T-helper 2 cell treated with Interferon-gamma antibody and Interleukin-4, amounts not matched to agents 5 μg/mL and 100 μg/mL, for 36 hours (primary cell): ENCODE measurements around the gene BRINP1.

Experiments used
- DNase-seq: peaks from one replicate; pipeline ENCODE4 v3.0.0; 2021; ENCODE audit warnings: low spot score
- H3K27ac Mint-ChIP-seq: one replicate; pipeline ENCODE4 v1.8.0; 2021; ENCODE audit warnings: mild to moderate bottlenecking, mixed read lengths
- H3K27me3 Mint-ChIP-seq: one replicate; pipeline ENCODE4 v1.8.0; 2021; ENCODE audit warnings: low read depth, mixed read lengths
- H3K36me3 Mint-ChIP-seq: one replicate; pipeline ENCODE4 v1.8.0; 2021; ENCODE audit warnings: low read depth, mixed read lengths
- H3K4me1 Mint-ChIP-seq: one replicate; pipeline ENCODE4 v1.8.0; 2021; ENCODE audit warnings: low read depth, mixed read lengths
- H3K4me3 Mint-ChIP-seq: one replicate; pipeline ENCODE4 v1.8.0; 2022; ENCODE audit warnings: mild to moderate bottlenecking, moderate library complexity, mixed read lengths
- H3K9me3 Mint-ChIP-seq: one replicate; pipeline ENCODE4 v1.8.0; 2021; ENCODE audit warnings: mixed read lengths

Gene BRINP1, protein sequence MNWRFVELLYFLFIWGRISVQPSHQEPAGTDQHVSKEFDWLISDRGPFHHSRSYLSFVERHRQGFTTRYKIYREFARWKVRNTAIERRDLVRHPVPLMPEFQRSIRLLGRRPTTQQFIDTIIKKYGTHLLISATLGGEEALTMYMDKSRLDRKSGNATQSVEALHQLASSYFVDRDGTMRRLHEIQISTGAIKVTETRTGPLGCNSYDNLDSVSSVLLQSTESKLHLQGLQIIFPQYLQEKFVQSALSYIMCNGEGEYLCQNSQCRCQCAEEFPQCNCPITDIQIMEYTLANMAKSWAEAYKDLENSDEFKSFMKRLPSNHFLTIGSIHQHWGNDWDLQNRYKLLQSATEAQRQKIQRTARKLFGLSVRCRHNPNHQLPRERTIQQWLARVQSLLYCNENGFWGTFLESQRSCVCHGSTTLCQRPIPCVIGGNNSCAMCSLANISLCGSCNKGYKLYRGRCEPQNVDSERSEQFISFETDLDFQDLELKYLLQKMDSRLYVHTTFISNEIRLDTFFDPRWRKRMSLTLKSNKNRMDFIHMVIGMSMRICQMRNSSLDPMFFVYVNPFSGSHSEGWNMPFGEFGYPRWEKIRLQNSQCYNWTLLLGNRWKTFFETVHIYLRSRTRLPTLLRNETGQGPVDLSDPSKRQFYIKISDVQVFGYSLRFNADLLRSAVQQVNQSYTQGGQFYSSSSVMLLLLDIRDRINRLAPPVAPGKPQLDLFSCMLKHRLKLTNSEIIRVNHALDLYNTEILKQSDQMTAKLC

DNA sequence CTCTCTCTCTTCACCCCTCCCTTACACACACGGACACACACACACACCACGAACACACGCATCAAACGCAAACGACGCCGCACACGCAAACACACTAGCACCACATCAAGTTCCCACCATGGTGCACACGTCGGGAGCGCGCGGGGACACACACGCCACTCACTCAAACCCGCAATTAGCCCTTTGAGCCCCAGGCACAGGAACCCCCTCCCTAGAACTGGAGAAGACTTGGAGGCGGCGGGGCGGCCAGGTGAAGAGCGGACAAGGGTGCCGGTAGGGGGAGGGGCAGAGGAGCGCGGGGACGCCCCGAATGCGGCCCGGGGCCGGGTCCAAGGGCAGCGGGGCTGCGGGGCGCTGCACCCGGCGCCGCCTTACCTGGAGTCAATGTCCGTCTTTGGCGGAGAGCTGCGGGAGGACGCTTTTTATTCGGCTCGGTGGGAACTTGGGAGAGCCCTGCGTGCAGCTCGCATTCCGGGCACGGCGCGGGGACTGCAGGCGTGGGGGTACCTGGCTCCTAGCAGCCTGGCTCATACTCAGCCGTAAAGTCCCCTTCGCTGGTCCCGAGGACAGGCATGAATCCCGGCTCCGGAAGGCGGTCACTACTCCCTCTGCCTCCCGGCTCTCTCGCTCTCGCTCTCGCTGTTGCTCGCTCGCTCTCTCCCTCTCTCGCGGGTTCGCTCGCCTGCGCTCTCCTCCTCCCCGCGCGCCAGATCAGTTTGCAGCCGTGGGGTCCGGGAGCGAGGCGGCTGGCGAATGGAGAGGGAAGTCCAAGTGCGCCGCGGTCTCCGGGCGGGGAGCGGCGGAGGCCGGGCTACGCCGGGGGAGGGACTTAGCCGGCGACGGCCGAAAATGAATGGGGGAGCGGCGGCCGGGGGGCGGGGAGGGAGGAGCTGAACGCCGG is at the start of gene BRINP1:
Gene BRINP1 (minus strand): TSS at position 755 of the 901 bp plus-strand sequence. CDS start 56,080 bp downstream, outside the sequence.
- H3K27ac Mint-ChIP-seq: peak within 1 kb of the TSS; percentile 5
- H3K36me3 Mint-ChIP-seq: no peaks in the 10 kb centered on the region
- DNase-seq: no peak

DNA sequence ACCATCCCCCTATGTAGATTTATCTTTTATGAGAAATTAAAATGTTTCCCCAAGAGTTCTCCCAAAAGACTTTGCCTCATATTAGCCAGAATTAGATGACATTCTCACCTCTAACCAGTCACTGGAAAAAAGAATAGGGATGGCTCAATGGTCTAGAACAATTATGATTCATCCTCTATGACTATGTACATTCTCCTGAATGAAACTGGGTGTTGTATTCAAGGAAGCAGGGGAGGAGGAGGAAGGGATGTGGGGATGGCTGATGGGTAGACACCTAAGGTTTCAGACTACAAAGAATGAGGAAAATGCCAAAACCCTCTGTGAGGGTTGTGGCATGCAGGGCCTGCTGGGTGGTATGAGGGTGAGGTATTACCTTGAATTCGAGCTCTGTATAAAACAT is 49.5 kb upstream of the BRINP1 start:
- Mint-ChIP-seq H3K4me1 (no peaks in the 10 kb centered on the region), H3K36me3 (no peaks in the 10 kb centered on the region), H3K4me3 (no peak overlapping the region)

More for the DNA sequence above, at the start of gene BRINP1:
- Mint-ChIP-seq H3K27me3 (peaks cover 28% of the 10 kb centered on the region), H3K4me1 (no peaks in the 10 kb centered on the region), H3K9me3 (peaks cover 6% of the 10 kb centered on the region), H3K4me3 (no peak within 1 kb of the TSS)

GRCh38 chr9:119416793-119417192 is 47.6 kb upstream of the BRINP1 start:
- no peak for DNase-seq
- Mint-ChIP-seq H3K4me3 (no peak overlapping the region), H3K4me1 (no peaks in the 10 kb centered on the region), H3K36me3 (no peaks in the 10 kb centered on the region), H3K9me3 (no peaks in the 10 kb centered on the region), H3K27me3 (no peaks in the 10 kb centered on the region), H3K27ac (no peak overlapping the region)

More for the DNA sequence above, 49.5 kb upstream of the BRINP1 start:
- Mint-ChIP-seq H3K27me3 (no peaks in the 10 kb centered on the region), H3K9me3 (no peaks in the 10 kb centered on the region), H3K27ac (no peak overlapping the region)
- no peak for DNase-seq

- H3K27ac Mint-ChIP-seq: no peak overlapping the region
- H3K36me3 Mint-ChIP-seq: no peaks in the 10 kb centered on the region
- DNase-seq: no peak
- no peaks in the 10 kb centered on the region for H3K4me1 Mint-ChIP-seq
- H3K27me3 Mint-ChIP-seq: no peaks in the 10 kb centered on the region
- no peaks in the 10 kb centered on the region for H3K9me3 Mint-ChIP-seq
- no peak overlapping the region for H3K4me3 Mint-ChIP-seq
Measured at GRCh38 chr9:119412399-119412798, 43.2 kb upstream of the BRINP1 start.

GRCh38 chr9:119409552-119409951 is 40.3 kb upstream of the BRINP1 start:
- H3K36me3 Mint-ChIP-seq: no peaks in the 10 kb centered on the region
- no peak for DNase-seq
- no peak overlapping the region for H3K4me3 Mint-ChIP-seq
- H3K9me3 Mint-ChIP-seq: no peaks in the 10 kb centered on the region
- no peak overlapping the region for H3K27ac Mint-ChIP-seq
- no peaks in the 10 kb centered on the region for H3K4me1 Mint-ChIP-seq
- H3K27me3 Mint-ChIP-seq: no peaks in the 10 kb centered on the region

- no peaks in the 10 kb centered on the region for H3K9me3 Mint-ChIP-seq
Measured at GRCh38 chr9:119400606-119401005, 31.4 kb upstream of the BRINP1 start.

DNA sequence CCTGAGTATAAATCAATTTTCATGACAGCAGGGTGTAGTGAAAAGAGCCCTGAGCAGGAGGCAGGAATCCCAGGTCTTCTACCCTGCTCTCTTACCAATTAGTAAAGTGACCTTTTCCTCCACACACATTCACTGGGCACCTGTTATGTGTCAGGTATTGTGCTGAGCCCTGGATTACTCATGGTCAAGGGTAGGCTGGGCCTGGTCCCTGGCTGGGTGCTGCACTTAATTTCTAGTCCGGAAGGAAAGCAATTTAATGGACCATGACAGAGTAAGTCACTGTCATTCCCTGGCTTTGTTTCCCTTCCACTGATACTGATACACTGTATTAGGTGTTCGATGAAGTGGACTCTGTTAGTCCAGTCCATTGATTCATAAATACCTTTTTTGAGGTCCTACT is 29.1 kb upstream of the BRINP1 start:
- Mint-ChIP-seq H3K27ac (no peak overlapping the region), H3K27me3 (no peaks in the 10 kb centered on the region), H3K4me1 (no peaks in the 10 kb centered on the region), H3K36me3 (no peaks in the 10 kb centered on the region), H3K4me3 (no peak overlapping the region), H3K9me3 (no peaks in the 10 kb centered on the region)
- no peak for DNase-seq

More at GRCh38 chr9:119400606-119401005, 31.4 kb upstream of the BRINP1 start:
- no peak for DNase-seq
- no peaks in the 10 kb centered on the region for H3K4me1 Mint-ChIP-seq
- no peaks in the 10 kb centered on the region for H3K27me3 Mint-ChIP-seq
- no peak overlapping the region for H3K27ac Mint-ChIP-seq
- H3K36me3 Mint-ChIP-seq: no peaks in the 10 kb centered on the region
- H3K4me3 Mint-ChIP-seq: no peak overlapping the region

DNA sequence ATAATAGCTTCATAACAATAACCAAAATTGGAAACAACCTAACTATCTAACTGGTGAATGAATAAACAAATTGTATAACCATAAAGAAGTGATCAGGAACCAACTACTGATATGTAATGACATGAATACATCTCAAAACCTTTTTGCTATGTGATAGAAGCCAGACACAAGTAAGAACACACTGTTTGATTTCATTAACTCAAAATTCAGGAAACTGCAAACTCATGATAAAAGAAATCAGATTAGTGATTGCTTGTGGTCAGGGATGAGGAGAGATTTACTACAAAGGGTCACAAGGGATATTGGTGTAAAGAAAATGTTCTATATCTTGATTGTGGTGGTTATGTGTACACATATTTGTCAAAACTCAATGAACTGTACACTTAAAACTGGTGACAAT is 22.6 kb upstream of the BRINP1 start:
- no peak for DNase-seq

DNA sequence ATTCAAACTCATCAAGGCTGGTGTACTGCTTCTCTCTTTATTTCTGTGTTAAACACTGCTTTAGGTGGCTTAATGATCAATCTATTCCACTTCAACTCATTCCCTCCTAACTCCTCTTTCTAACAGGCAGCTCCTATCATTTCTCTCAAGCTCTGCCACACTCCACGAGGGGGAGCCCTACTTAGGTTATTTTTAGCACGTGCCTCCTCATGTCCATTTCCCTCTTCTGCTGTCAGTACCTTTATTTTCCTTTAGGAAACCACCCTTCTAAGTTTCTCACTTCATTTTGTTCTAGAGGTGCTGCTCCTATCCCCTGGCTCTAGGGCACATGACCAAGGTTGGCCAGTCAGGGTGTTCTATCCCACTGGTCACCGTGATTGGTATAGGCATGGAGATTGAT is 6.7 kb upstream of the BRINP1 start:
- Mint-ChIP-seq H3K9me3 (peaks cover 6% of the 10 kb centered on the region), H3K4me1 (no peaks in the 10 kb centered on the region), H3K4me3 (no peak overlapping the region), H3K36me3 (no peaks in the 10 kb centered on the region), H3K27ac (no peak overlapping the region), H3K27me3 (peaks cover 6% of the 10 kb centered on the region)
- no peak for DNase-seq

More for the DNA sequence above, 22.6 kb upstream of the BRINP1 start:
- Mint-ChIP-seq H3K27ac (no peak overlapping the region), H3K27me3 (no peaks in the 10 kb centered on the region), H3K4me3 (no peak overlapping the region), H3K4me1 (no peaks in the 10 kb centered on the region), H3K36me3 (no peaks in the 10 kb centered on the region), H3K9me3 (no peaks in the 10 kb centered on the region)

DNA sequence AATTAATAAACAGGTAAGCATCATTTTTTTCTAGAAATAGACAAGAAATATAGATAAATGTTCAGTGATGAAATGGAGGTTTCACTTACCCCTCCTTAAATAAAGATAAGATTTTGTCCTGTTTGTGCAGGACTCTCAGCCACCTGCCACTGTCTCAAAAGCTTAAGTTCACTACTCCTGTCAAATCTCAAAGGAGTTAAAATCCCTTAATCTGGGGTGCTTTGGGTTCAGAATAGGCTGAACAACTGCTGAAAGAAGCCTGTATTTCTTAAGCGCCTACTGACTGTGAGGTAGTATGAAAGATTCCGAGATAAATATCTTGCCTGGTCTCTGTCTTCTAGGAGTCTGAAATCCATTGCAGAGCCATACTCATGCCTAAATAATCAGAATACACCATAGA is 3.7 kb upstream of the BRINP1 start:
- H3K4me1 Mint-ChIP-seq: no peaks in the 10 kb centered on the region
- H3K4me3 Mint-ChIP-seq: no peak overlapping the region
- H3K9me3 Mint-ChIP-seq: peaks cover 6% of the 10 kb centered on the region
- H3K27me3 Mint-ChIP-seq: peaks cover 25% of the 10 kb centered on the region
- DNase-seq: no peak
- H3K27ac Mint-ChIP-seq: no peak overlapping the region
- H3K36me3 Mint-ChIP-seq: no peaks in the 10 kb centered on the region

DNA sequence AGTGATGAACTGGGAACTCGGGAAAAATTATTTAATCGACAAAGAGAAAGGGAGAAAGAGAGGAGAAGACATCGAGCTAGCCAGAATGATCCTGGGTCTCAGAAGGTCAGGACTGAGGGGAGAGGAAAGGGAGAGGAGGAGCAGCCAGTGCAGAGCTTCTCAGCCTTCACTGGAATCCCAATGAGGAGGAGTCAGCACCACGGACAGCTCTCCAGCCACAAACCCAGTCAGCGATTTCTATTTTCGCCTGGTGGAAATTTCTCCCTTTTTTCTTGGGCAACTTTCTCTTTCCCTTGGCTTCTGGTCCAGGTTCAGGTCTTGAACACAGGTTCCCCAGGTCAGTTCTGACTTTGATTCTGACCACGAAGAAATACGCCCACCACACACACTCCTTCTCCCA is 1.6 kb upstream of the BRINP1 start:
- Mint-ChIP-seq H3K27ac (no peak overlapping the region), H3K4me3 (no peak overlapping the region), H3K36me3 (no peaks in the 10 kb centered on the region), H3K4me1 (no peaks in the 10 kb centered on the region), H3K9me3 (peaks cover 6% of the 10 kb centered on the region), H3K27me3 (peaks cover 28% of the 10 kb centered on the region)
- no peak for DNase-seq

DNA sequence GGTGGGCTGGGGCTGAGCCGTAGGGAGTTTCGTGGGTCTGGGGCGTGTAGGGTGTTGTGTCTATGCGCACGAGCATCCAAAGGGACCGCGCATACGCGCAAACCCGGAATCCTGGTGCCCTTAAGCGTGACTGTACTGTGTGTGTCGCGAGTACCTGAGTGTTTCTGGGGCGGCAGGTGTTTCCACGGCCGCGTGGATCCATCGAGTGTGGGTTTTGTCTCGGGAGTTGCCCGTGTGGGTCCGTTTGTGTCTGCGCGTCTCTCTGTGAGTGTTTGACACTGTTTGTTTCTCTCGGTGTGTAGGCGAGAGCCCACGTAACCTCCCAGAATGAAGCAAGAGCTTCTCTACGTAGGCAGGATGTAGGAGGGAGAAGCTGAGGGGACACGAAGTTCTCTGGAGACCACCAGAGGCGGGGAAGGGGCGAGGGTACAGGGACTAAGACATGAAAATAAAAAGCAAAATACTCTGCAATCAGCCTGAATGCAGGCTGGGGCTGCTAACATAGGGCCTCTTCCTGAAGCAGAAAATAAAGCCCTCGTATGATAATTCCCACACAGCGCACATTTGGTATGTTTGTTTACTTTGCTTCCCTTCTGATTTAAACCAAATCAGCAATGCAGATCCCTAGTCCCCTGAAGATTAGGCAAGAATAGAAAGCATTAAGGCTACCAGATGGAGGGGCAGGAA is 588 bp upstream of the BRINP1 start:
- no peak overlapping the region for H3K27ac Mint-ChIP-seq
- no peaks in the 10 kb centered on the region for H3K4me1 Mint-ChIP-seq
- H3K36me3 Mint-ChIP-seq: no peaks in the 10 kb centered on the region
- H3K27me3 Mint-ChIP-seq: peaks cover 28% of the 10 kb centered on the region
- peaks cover 6% of the 10 kb centered on the region for H3K9me3 Mint-ChIP-seq
- DNase-seq: no peak
- H3K4me3 Mint-ChIP-seq: no peak overlapping the region

DNA sequence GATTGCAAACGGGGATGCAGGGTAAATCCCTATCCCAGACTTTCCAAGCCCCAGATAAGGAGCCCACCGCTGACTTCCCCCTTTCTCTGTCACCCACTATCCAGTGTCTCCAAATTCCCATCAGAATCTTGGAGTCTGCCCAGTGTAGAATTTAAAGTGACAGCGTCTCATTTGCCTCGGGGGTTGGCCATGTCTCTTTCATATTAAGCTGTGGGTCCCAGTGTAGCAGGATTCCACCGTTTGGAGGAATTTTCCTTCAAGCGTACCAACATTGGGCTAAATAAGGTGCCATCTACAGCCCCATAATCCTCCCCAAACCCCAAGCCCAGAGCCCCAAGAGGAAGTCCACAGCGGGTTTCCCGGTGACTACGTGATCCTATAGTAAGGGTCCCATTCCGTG is 1.1 kb downstream of the BRINP1 start:
- Mint-ChIP-seq H3K36me3 (no peaks in the 10 kb centered on the region), H3K27ac (peak overlapping the region; percentile 5), H3K27me3 (peaks cover 28% of the 10 kb centered on the region), H3K4me3 (no peak overlapping the region), H3K4me1 (no peaks in the 10 kb centered on the region), H3K9me3 (peaks cover 6% of the 10 kb centered on the region)
- DNase-seq: no peak
